Thyroid gland (tissue), 4 donors: Measurements from ENCODE around the gene HSFX2. TPM values are rescaled to one million over a fixed set of nuclear protein-coding genes. Genes with fewer than 3 reads are reported as not detected.
"Not testable (repeated sequence)": the region's sequence is repeated elsewhere in the genome, so short reads cannot be mapped to it uniquely, and the experiment has no call there.

Source experiments
- DNase-seq, 2 donors: peaks; one replicate each; pipeline ENCODE4 v3.0.0-alpha.2; 2019
- H3K27ac ChIP-seq, 3 donors: fragments of 200-600 bp; sonication (generic); 1 replicate in 2 of 3; 2 replicates in 1 of 3; pipeline ENCODE4 v1.5.1; 2016 to 2019; ENCODE audit warnings: mild to moderate bottlenecking in 1 of 3, moderate library complexity in 1 of 3
- H3K27me3 ChIP-seq: fragments of 200-600 bp; sonication (generic); one replicate; pipeline ENCODE4 v1.5.1; 2019
- H3K36me3 ChIP-seq, 2 donors: fragments of 200-600 bp; sonication (generic); one replicate each; pipeline ENCODE4 v1.5.1; 2016 to 2019
- H3K4me1 ChIP-seq, 2 donors: fragments of 200-600 bp; sonication (generic); one replicate each; pipeline ENCODE4 v1.5.1; 2017 to 2019
- H3K4me3 ChIP-seq, 3 donors: fragments of 200-600 bp; sonication (generic); replicated peaks in 1 of 3; 1 replicate in 2 of 3; 2 replicates in 1 of 3; pipeline ENCODE4 v1.5.1; 2016; ENCODE audit warnings: mild to moderate bottlenecking in 1 of 3
- H3K9me3 ChIP-seq: fragments of 200-600 bp; sonication (generic); one replicate; pipeline ENCODE4 v1.5.1; 2017
- CTCF ChIP-seq, 6 experiments: fragments of 200-600 bp in 3 of 6; fragments of 450-650 bp in 3 of 6; sonication (generic) in 3 of 6; IDR thresholded peaks; one replicate each; pipeline ENCODE4 v1.5.1; 2016 to 2019; ENCODE audit warnings: antibody characterized with exemption in 6 of 6, mild to moderate bottlenecking in 2 of 6, inconsistent platforms in 1 of 6, moderate library complexity in 1 of 6
- POLR2A ChIP-seq, 2 donors: fragments of 450-650 bp; IDR thresholded peaks; one replicate each; pipeline ENCODE4 v1.6.1; 2017; ENCODE audit warnings: antibody characterized with exemption in 2 of 2, mild to moderate bottlenecking in 2 of 2, moderate library complexity in 1 of 2
- WGBS, 2 donors: methylation state at CpG; one replicate each; pipeline ENCODE4 v1.1.5; 2017; 5-methylcytosine and 5-hydroxymethylcytosine counted together
- intact Hi-C: fragments of 100-400 bp; cut with DNase I; formaldehyde crosslinking; loops from one replicate; pipeline ENCODE4 v1.15.1; 2023
- total RNA-seq, 4 donors: library from RNA; depleted of rRNA; stranded (reverse); fragments of >200 nt; gene quantifications; one replicate each; pipeline ENCODE4 v1.2.3, GENCODE V29; 2016

HSFX2 gene
- total RNA-seq, 4 donors from 2014 or later: 0.81 TPM; not detected in 3

GRCh38 chrX:149629730-149630387, 34.7 kb upstream of the HSFX2 start:
- TF ChIP-seq POLR2A (IDR thresholded peaks at IDR 0.05): no peak
- TF ChIP-seq CTCF (IDR thresholded peaks at IDR 0.05): no peak
- WGBS, 2 donors: 65% methylated on average over 5 of the region's 5 CpGs
- Histone ChIP-seq H3K27ac (no peak overlapping the region), H3K27me3 (no peaks in the 10 kb centered on the region), H3K4me3 (no peak overlapping the region), H3K4me1 (peaks cover 0 to 8% of the 10 kb centered on the region in 2 donors), H3K9me3 (no peaks in the 10 kb centered on the region), H3K36me3 (no peaks in the 10 kb centered on the region)
- intact Hi-C loops: no loop called here
- no peak for DNase-seq

- no peaks in the 10 kb centered on the region for H3K9me3 ChIP-seq
- H3K27ac ChIP-seq: no peak overlapping the region
- WGBS, 2 donors: 88 to 100% methylated on average over 2 of the region's 2 CpGs
- peaks cover 0 to 8% of the 10 kb centered on the region in 2 donors for H3K4me1 ChIP-seq
- intact Hi-C loops: no loop called here
- no peak for DNase-seq
- no peaks in the 10 kb centered on the region for H3K27me3 ChIP-seq
- H3K36me3 ChIP-seq: no peaks in the 10 kb centered on the region
- no peak overlapping the region for H3K4me3 ChIP-seq
- TF ChIP-seq CTCF (IDR thresholded peaks at IDR 0.05) (no peak), POLR2A (IDR thresholded peaks at IDR 0.05) (no peak)
These were observed 33.7 kb upstream of the HSFX2 start for GRCh38 chrX:149628768-149629167.

DNA sequence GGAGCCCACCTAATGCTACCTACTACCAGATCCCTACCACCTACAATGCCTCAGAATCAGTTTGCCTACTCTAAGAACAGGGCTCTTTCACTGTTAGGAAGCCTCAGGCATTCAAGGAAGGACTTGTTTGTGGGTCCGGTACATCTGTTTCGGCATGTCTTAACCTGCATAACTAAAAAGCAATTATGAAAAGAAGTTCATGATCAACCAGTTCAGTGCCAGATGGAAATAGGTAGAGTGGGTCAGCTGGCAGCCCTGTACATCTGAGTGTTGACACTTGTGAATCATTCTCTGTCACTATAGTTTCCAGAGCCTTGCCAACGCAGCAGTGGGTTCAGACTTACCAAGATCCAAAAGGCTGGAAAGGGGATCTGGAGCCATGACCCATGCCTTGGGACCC, 33.2 kb upstream of the HSFX2 start:
- no peak overlapping the region for H3K27ac ChIP-seq
- H3K36me3 ChIP-seq: no peaks in the 10 kb centered on the region
- intact Hi-C loops: no loop called here
- DNase-seq: no peak
- H3K9me3 ChIP-seq: no peaks in the 10 kb centered on the region
- H3K4me3 ChIP-seq: no peak overlapping the region
- peaks cover 0 to 8% of the 10 kb centered on the region in 2 donors for H3K4me1 ChIP-seq
- WGBS, 2 donors: 93 to 100% methylated on average over 2 to 3 of the region's 3 CpGs
- no peak for TF ChIP-seq CTCF (IDR thresholded peaks at IDR 0.05)
- TF ChIP-seq POLR2A (IDR thresholded peaks at IDR 0.05): no peak
- H3K27me3 ChIP-seq: no peaks in the 10 kb centered on the region

DNA sequence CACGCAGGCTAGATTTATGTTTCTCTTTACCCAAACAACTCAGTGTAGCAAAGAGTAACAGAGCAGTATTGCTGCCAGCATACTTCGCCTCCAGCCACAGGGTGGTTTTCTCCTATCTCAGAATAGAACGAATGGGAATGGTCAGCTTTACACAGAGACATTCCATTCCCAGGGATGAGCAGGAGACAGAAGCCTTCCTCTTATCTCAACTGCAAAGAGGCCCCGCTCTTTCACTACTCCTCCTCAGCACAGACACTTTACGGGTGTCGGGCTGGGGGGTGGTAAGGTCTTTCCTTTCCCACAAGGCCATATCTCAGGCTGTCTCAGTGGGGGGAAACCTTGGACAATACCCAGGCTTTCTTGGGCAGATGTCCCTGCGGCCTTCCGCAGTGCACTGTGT, 31.7 kb upstream of the HSFX2 start:
- H3K4me1 ChIP-seq, H3K9me3 ChIP-seq, H3K36me3 ChIP-seq, intact Hi-C loops, DNase-seq, H3K27me3 ChIP-seq, H3K27ac ChIP-seq, H3K4me3 ChIP-seq: not testable (repeated sequence)
- WGBS, 2 donors: 64 to 91% methylated on average over 5 to 8 of the region's 8 CpGs

GRCh38 chrX:149619662-149620061, 24.5 kb upstream of the HSFX2 start:
- H3K36me3 ChIP-seq, H3K4me3 ChIP-seq, H3K4me1 ChIP-seq, H3K9me3 ChIP-seq, DNase-seq, H3K27me3 ChIP-seq, intact Hi-C loops, H3K27ac ChIP-seq: not testable (repeated sequence)
- 86 to 100% methylated on average over 1 of the region's 1 CpG for WGBS, 2 donors

DNA sequence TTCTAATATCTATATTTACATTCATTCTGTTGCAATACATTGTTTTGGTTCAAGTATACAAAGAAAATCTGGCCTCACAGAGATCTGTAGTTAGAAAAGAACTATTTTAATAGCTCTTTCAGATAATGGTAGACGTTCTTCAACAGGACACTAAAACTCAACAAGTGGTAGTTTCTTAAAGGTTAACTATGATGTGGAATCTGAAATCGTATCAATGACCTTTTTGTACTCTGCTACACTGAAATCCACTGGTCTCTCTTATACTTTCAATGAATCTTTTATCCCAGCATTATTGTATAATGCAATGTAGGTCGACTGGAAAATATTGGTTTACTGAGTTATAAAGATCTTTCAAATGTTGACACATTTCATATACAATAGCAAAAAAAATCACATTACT, 23.8 kb upstream of the HSFX2 start:
- H3K4me1 ChIP-seq: no peaks in the 10 kb centered on the region
- 90 to 94% methylated on average over 3 of the region's 3 CpGs for WGBS, 2 donors
- no peaks in the 10 kb centered on the region for H3K9me3 ChIP-seq
- TF ChIP-seq POLR2A (IDR thresholded peaks at IDR 0.05) (no peak), CTCF (IDR thresholded peaks at IDR 0.05) (no peak)
- H3K27ac ChIP-seq: no peak overlapping the region
- intact Hi-C loops: no loop called here
- no peak overlapping the region for H3K4me3 ChIP-seq
- H3K27me3 ChIP-seq: no peaks in the 10 kb centered on the region
- DNase-seq: no peak
- no peaks in the 10 kb centered on the region for H3K36me3 ChIP-seq
